SIG-M5 treated with dmso at 0.1 percent for 504 hours (cell line): ENCODE measurements around the gene PTPRE.
"Not testable (repeated sequence)": the region's sequence is repeated elsewhere in the genome, so short reads cannot be mapped to it uniquely, and the experiment has no call there.

Experiments used
- DNase-seq: peaks from one replicate; lab custom pipeline; 2025; ENCODE audit not compliant: unreplicated experiment; lab: John Stamatoyannopoulos, UW

Gene PTPRE

GRCh38 chr10:127977357-127978009 lies 70.6 kb downstream of the PTPRE start:
- DNase-seq: no peak

- DNase-seq: no peak
Measured at GRCh38 chr10:127978481-127978880, 71.6 kb downstream of the PTPRE start.

- DNase-seq: no peak
Measured at GRCh38 chr10:127979045-127979444, 72.1 kb downstream of the PTPRE start.

- DNase-seq: no peak
Measured at GRCh38 chr10:127979566-127979965, 72.7 kb downstream of the PTPRE start.

- no peak for DNase-seq
Measured at GRCh38 chr10:127980898-127981297, 74.0 kb downstream of the PTPRE start.

GRCh38 chr10:127982601-127983000 lies 75.7 kb downstream of the PTPRE start:
- no peak for DNase-seq

- DNase-seq: no peak
Measured at GRCh38 chr10:127983344-127984100, 76.6 kb downstream of the PTPRE start.

- no peak for DNase-seq
Measured at GRCh38 chr10:127984945-127985344, 78.0 kb downstream of the PTPRE start.

GRCh38 chr10:127986531-127987466 lies 79.9 kb downstream of the PTPRE start:
- DNase-seq: no peak

- no peak for DNase-seq
Measured at GRCh38 chr10:127987467-127988380, 80.8 kb downstream of the PTPRE start.

- DNase-seq: no peak
Measured at GRCh38 chr10:127989481-127990012, 82.6 kb downstream of the PTPRE start.

GRCh38 chr10:127990132-127990788 lies 83.4 kb downstream of the PTPRE start:
- not testable (repeated sequence) for DNase-seq

GRCh38 chr10:127990846-127991542 lies 84.1 kb downstream of the PTPRE start:
- no peak for DNase-seq

- no peak for DNase-seq
Measured at GRCh38 chr10:127991543-127992255, 84.8 kb downstream of the PTPRE start.

- no peak for DNase-seq
Measured at GRCh38 chr10:127992376-127992775, 85.5 kb downstream of the PTPRE start.

- no peak for DNase-seq
Measured at GRCh38 chr10:127993056-127993690, 86.3 kb downstream of the PTPRE start.

GRCh38 chr10:127995939-127996338 lies 89.0 kb downstream of the PTPRE start:
- no peak for DNase-seq

GRCh38 chr10:127996586-127996985 lies 89.7 kb downstream of the PTPRE start:
- no peak for DNase-seq
